HEK293 (cell line): ENCODE results near the gene MSI1.

ENCODE experiments used
- GLIS2 ChIP-seq: fragments of 450-650 bp; formaldehyde crosslinking; IDR thresholded peaks from 2 replicates; pipeline ENCODE4 v1.5.1; 2016; ENCODE audit warnings: missing biosample characterization, missing genetic modification characterization
- HOXD13 ChIP-seq: sonication (generic); formaldehyde crosslinking; IDR thresholded peaks from 2 replicates; pipeline ENCODE4 v1.8.0; 2022; ENCODE audit warnings: missing genetic modification reagents, borderline replicate concordance
- KLF8 ChIP-seq: fragments of 450-650 bp; formaldehyde crosslinking; IDR thresholded peaks from 2 replicates; pipeline ENCODE4 v1.5.1; 2016; ENCODE audit warnings: missing biosample characterization, missing genetic modification characterization
- KLF9 ChIP-seq: fragments of 450-650 bp; formaldehyde crosslinking; IDR thresholded peaks from 2 replicates; pipeline ENCODE4 v1.5.1; 2016; ENCODE audit warnings: missing biosample characterization, missing genetic modification characterization, low read depth
- SCRT1 ChIP-seq: fragments of 450-650 bp; formaldehyde crosslinking; IDR thresholded peaks from 2 replicates; pipeline ENCODE4 v1.5.1; 2016; ENCODE audit warnings: missing biosample characterization, missing genetic modification characterization, borderline replicate concordance
- SETDB1 ChIP-seq: IDR thresholded peaks from one replicate; pipeline ENCODE4 v1.6.1; 2017; ENCODE audit warnings: mild to moderate bottlenecking, low read length, moderate library complexity, mixed read lengths; ENCODE audit not compliant: insufficient read length
- SP3 ChIP-seq: fragments of 450-650 bp; formaldehyde crosslinking; IDR thresholded peaks from 2 replicates; pipeline ENCODE4 v1.5.1; 2016; ENCODE audit warnings: missing biosample characterization, missing genetic modification characterization
- SP7 ChIP-seq: fragments of 450-650 bp; formaldehyde crosslinking; IDR thresholded peaks from 2 replicates; pipeline ENCODE4 v1.5.1; 2016; ENCODE audit warnings: missing biosample characterization, missing genetic modification characterization
- WT1 ChIP-seq: fragments of 450-650 bp; formaldehyde crosslinking; IDR thresholded peaks from 2 replicates; pipeline ENCODE4 v1.5.1; 2016; ENCODE audit warnings: missing biosample characterization, missing genetic modification characterization
- YY2 ChIP-seq: fragments of 450-650 bp; formaldehyde crosslinking; IDR thresholded peaks from 2 replicates; pipeline ENCODE4 v1.5.1; 2016; ENCODE audit warnings: missing biosample characterization, missing genetic modification characterization
- ZBTB20 ChIP-seq: fragments of 450-650 bp; formaldehyde crosslinking; IDR thresholded peaks from 2 replicates; pipeline ENCODE4 v1.5.1; 2016; ENCODE audit warnings: missing biosample characterization, missing genetic modification characterization
- ZFP37 ChIP-seq: fragments of 450-650 bp; formaldehyde crosslinking; IDR thresholded peaks from 2 replicates; pipeline ENCODE4 v1.5.1; 2016; ENCODE audit warnings: missing biosample characterization, missing genetic modification characterization
- ZNF10 ChIP-seq: fragments of 450-650 bp; formaldehyde crosslinking; IDR thresholded peaks from 2 replicates; pipeline ENCODE4 v1.5.1; 2017; ENCODE audit warnings: missing biosample characterization, missing genetic modification characterization
- ZNF140 ChIP-seq: fragments of 450-650 bp; formaldehyde crosslinking; IDR thresholded peaks from 2 replicates; pipeline ENCODE4 v1.5.1; 2016; ENCODE audit warnings: missing biosample characterization, missing genetic modification characterization
- ZNF184 ChIP-seq: fragments of 450-650 bp; IDR thresholded peaks from 2 replicates; pipeline ENCODE4 v1.5.1; 2018; ENCODE audit warnings: missing biosample characterization, mild to moderate bottlenecking, missing genetic modification characterization
- ZNF2 ChIP-seq: fragments of 450-650 bp; formaldehyde crosslinking; IDR thresholded peaks from 2 replicates; pipeline ENCODE4 v1.5.1; 2016; ENCODE audit warnings: missing biosample characterization, missing genetic modification characterization
- ZNF239 ChIP-seq: fragments of 450-650 bp; formaldehyde crosslinking; IDR thresholded peaks from 2 replicates; pipeline ENCODE4 v1.5.1; 2016; ENCODE audit warnings: missing biosample characterization, missing genetic modification characterization
- ZNF248 ChIP-seq: fragments of 450-650 bp; formaldehyde crosslinking; IDR thresholded peaks from 2 replicates; pipeline ENCODE4 v1.5.1; 2017; ENCODE audit warnings: missing biosample characterization, missing genetic modification characterization
- ZNF324 ChIP-seq: fragments of 450-650 bp; formaldehyde crosslinking; IDR thresholded peaks from 2 replicates; pipeline ENCODE4 v1.5.1; 2016; ENCODE audit warnings: missing biosample characterization, missing genetic modification characterization
- ZNF394 ChIP-seq: fragments of 450-650 bp; formaldehyde crosslinking; IDR thresholded peaks from 2 replicates; pipeline ENCODE4 v1.5.1; 2016; ENCODE audit warnings: missing biosample characterization, missing genetic modification characterization, mild to moderate bottlenecking, moderate library complexity, borderline replicate concordance
- ZNF629 ChIP-seq: fragments of 450-650 bp; formaldehyde crosslinking; IDR thresholded peaks from 2 replicates; pipeline ENCODE4 v1.5.1; 2017; ENCODE audit warnings: missing biosample characterization, missing genetic modification characterization
- ZNF660 ChIP-seq: fragments of 450-650 bp; IDR thresholded peaks from 2 replicates; pipeline ENCODE4 v1.5.1; 2018; ENCODE audit warnings: missing biosample characterization, mild to moderate bottlenecking, missing genetic modification characterization
- ZNF707 ChIP-seq: fragments of 450-650 bp; formaldehyde crosslinking; IDR thresholded peaks from 2 replicates; pipeline ENCODE4 v1.5.1; 2016; ENCODE audit warnings: missing biosample characterization, missing genetic modification characterization
- ZNF768 ChIP-seq: fragments of 450-650 bp; formaldehyde crosslinking; IDR thresholded peaks from 2 replicates; pipeline ENCODE4 v1.5.1; 2018; ENCODE audit warnings: missing biosample characterization, mild to moderate bottlenecking, missing genetic modification characterization
- ZNF776 ChIP-seq: fragments of 450-650 bp; formaldehyde crosslinking; IDR thresholded peaks from 2 replicates; pipeline ENCODE4 v1.5.0; 2017; ENCODE audit warnings: missing biosample characterization, missing genetic modification characterization, borderline replicate concordance
- TF ChIP-seq, protein P1 (sequence below): fragments of 450-650 bp; formaldehyde crosslinking; IDR thresholded peaks from 2 replicates; pipeline ENCODE4 v1.5.1; 2016; ENCODE audit warnings: missing biosample characterization, missing genetic modification characterization
- TF ChIP-seq, protein P2 (sequence below): fragments of 450-650 bp; formaldehyde crosslinking; optimal IDR thresholded peaks from 2 replicates; pipeline ENCODE3; 2016; ENCODE audit warnings: missing biosample characterization, mild to moderate bottlenecking, missing genetic modification characterization
- TF ChIP-seq, protein P3 (sequence below): fragments of 450-650 bp; formaldehyde crosslinking; IDR thresholded peaks from 2 replicates; pipeline ENCODE4 v1.5.1; 2016; ENCODE audit warnings: missing biosample characterization, missing genetic modification characterization
- TF ChIP-seq, protein P4 (sequence below): fragments of 450-650 bp; formaldehyde crosslinking; IDR thresholded peaks from 2 replicates; pipeline ENCODE4 v1.5.1; 2016; ENCODE audit warnings: missing biosample characterization, missing genetic modification characterization
- TF ChIP-seq, protein P5 (sequence below): IDR thresholded peaks from 2 replicates; pipeline ENCODE4 v1.6.1; 2011; ENCODE audit warnings: mild to moderate bottlenecking, low read depth, low read length, borderline replicate concordance
- TF ChIP-seq, protein P6 (sequence below): fragments of 450-650 bp; formaldehyde crosslinking; IDR thresholded peaks from 2 replicates; pipeline ENCODE4 v1.5.1; 2016; ENCODE audit warnings: missing biosample characterization, missing genetic modification characterization

The MSI1 gene

DNA sequence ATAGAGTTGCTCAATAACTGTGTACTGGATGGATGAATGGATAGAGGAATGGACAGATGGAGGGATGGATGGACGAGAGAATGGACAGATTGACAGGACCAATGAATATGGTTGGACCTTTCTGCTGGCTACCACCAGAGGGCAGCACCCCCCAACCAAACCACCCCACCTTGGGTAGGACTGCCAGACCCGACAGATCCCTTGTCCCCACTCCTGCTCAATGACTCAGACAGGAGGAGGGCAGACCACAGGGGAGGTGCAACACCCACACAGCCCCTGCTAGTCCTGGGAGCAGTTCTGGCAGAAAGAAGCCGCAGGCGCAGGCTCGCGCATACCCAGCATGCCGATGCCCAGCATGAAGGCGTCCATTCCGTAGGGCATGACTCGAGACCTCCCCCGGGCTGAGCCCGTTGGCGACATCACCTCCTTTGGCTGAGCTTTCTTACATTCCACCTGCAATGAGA, 12.4 kb downstream of the MSI1 start (continued):
- TF ChIP-seq ZNF707: no peak
- peak; percentile 33; the same call in 1 of the 2 replicates for TF ChIP-seq ZNF394 (tag by site-specific recombination)
- TF ChIP-seq, protein P1, sequence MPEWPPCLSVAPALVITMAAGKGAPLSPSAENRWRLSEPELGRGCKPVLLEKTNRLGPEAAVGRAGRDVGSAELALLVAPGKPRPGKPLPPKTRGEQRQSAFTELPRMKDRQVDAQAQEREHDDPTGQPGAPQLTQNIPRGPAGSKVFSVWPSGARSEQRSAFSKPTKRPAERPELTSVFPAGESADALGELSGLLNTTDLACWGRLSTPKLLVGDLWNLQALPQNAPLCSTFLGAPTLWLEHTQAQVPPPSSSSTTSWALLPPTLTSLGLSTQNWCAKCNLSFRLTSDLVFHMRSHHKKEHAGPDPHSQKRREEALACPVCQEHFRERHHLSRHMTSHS (tag by site-specific recombination): no peak
- TF ChIP-seq ZNF2 (tag by site-specific recombination): peak; percentile 51; the same call in 1 of the 2 replicates
- TF ChIP-seq, protein P2, sequence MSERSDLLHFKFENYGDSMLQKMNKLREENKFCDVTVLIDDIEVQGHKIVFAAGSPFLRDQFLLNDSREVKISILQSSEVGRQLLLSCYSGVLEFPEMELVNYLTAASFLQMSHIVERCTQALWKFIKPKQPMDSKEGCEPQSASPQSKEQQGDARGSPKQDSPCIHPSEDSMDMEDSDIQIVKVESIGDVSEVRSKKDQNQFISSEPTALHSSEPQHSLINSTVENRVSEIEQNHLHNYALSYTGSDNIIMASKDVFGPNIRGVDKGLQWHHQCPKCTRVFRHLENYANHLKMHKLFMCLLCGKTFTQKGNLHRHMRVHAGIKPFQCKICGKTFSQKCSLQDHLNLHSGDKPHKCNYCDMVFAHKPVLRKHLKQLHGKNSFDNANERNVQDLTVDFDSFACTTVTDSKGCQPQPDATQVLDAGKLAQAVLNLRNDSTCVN (tag by site-specific recombination): peak; percentile 24
- peak; percentile 10; the same call in 1 of the 2 replicates for TF ChIP-seq KLF9 (tag by site-specific recombination)
- TF ChIP-seq ZNF248 (tag by site-specific recombination): no peak
- TF ChIP-seq ZNF324 (tag by site-specific recombination): 0 out of 2 replicates have a peak, but pooled peaks have one; percentile 38
- TF ChIP-seq ZNF660: peak; percentile 82
- TF ChIP-seq SP7 (tag by site-specific recombination): peak; percentile 80; the same call in 1 of the 2 replicates
- no peak for TF ChIP-seq ZNF768 (tag by site-specific recombination)
- peak; percentile 54 for TF ChIP-seq KLF8 (tag by site-specific recombination)
- TF ChIP-seq YY2 (tag by site-specific recombination): peak; percentile 81
- TF ChIP-seq, protein P3, sequence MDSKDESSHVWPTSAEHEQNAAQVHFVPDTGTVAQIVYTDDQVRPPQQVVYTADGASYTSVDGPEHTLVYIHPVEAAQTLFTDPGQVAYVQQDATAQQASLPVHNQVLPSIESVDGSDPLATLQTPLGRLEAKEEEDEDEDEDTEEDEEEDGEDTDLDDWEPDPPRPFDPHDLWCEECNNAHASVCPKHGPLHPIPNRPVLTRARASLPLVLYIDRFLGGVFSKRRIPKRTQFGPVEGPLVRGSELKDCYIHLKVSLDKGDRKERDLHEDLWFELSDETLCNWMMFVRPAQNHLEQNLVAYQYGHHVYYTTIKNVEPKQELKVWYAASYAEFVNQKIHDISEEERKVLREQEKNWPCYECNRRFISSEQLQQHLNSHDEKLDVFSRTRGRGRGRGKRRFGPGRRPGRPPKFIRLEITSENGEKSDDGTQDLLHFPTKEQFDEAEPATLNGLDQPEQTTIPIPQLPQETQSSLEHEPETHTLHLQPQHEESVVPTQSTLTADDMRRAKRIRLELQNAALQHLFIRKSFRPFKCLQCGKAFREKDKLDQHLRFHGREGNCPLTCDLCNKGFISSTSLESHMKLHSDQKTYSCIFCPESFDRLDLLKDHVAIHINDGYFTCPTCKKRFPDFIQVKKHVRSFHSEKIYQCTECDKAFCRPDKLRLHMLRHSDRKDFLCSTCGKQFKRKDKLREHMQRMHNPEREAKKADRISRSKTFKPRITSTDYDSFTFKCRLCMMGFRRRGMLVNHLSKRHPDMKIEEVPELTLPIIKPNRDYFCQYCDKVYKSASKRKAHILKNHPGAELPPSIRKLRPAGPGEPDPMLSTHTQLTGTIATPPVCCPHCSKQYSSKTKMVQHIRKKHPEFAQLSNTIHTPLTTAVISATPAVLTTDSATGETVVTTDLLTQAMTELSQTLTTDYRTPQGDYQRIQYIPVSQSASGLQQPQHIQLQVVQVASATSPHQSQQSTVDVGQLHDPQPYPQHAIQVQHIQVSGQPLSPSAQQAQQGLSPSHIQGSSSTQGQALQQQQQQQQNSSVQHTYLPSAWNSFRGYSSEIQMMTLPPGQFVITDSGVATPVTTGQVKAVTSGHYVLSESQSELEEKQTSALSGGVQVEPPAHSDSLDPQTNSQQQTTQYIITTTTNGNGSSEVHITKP (tag by site-specific recombination): peak; percentile 86
- no peak for TF ChIP-seq ZNF184 (tag by site-specific recombination)
- TF ChIP-seq, protein P4, sequence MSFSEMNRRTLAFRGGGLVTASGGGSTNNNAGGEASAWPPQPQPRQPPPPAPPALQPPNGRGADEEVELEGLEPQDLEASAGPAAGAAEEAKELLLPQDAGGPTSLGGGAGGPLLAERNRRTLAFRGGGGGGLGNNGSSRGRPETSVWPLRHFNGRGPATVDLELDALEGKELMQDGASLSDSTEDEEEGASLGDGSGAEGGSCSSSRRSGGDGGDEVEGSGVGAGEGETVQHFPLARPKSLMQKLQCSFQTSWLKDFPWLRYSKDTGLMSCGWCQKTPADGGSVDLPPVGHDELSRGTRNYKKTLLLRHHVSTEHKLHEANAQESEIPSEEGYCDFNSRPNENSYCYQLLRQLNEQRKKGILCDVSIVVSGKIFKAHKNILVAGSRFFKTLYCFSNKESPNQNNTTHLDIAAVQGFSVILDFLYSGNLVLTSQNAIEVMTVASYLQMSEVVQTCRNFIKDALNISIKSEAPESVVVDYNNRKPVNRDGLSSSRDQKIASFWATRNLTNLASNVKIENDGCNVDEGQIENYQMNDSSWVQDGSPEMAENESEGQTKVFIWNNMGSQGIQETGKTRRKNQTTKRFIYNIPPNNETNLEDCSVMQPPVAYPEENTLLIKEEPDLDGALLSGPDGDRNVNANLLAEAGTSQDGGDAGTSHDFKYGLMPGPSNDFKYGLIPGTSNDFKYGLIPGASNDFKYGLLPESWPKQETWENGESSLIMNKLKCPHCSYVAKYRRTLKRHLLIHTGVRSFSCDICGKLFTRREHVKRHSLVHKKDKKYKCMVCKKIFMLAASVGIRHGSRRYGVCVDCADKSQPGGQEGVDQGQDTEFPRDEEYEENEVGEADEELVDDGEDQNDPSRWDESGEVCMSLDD (tag by site-specific recombination): peak; percentile 21; the same call in 1 of the 2 replicates
- peak; percentile 51; the same call in 1 of the 2 replicates for TF ChIP-seq SP3 (tag by site-specific recombination)
- TF ChIP-seq, protein P5, sequence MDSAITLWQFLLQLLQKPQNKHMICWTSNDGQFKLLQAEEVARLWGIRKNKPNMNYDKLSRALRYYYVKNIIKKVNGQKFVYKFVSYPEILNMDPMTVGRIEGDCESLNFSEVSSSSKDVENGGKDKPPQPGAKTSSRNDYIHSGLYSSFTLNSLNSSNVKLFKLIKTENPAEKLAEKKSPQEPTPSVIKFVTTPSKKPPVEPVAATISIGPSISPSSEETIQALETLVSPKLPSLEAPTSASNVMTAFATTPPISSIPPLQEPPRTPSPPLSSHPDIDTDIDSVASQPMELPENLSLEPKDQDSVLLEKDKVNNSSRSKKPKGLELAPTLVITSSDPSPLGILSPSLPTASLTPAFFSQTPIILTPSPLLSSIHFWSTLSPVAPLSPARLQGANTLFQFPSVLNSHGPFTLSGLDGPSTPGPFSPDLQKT: no peak
- TF ChIP-seq, protein P6, sequence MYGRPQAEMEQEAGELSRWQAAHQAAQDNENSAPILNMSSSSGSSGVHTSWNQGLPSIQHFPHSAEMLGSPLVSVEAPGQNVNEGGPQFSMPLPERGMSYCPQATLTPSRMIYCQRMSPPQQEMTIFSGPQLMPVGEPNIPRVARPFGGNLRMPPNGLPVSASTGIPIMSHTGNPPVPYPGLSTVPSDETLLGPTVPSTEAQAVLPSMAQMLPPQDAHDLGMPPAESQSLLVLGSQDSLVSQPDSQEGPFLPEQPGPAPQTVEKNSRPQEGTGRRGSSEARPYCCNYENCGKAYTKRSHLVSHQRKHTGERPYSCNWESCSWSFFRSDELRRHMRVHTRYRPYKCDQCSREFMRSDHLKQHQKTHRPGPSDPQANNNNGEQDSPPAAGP (tag by site-specific recombination): peak; percentile 59
- peak; percentile 57; the same call in 1 of the 2 replicates for TF ChIP-seq ZNF629
- TF ChIP-seq SCRT1: no peak
- no peak for TF ChIP-seq SETDB1
- TF ChIP-seq ZFP37 (tag by site-specific recombination): peak; percentile 79; the same call in 1 of the 2 replicates
- TF ChIP-seq HOXD13 (CRISPR knock-in tag): no peak
- TF ChIP-seq ZNF239 (tag by site-specific recombination): no peak
- TF ChIP-seq ZBTB20 (tag by site-specific recombination): peak; percentile 68
- peak; percentile 95 for TF ChIP-seq GLIS2 (tag by site-specific recombination)
- no peak for TF ChIP-seq ZNF140 (tag by site-specific recombination)
- TF ChIP-seq WT1 (tag by site-specific recombination): peak; percentile 79
- TF ChIP-seq ZNF776: no peak
- peak; percentile 24; the same call in 1 of the 2 replicates for TF ChIP-seq ZNF10 (tag by site-specific recombination)
